Measurements from ENCODE around the gene MSH5. TPM values are rescaled to one million over a fixed set of nuclear protein-coding genes. Genes with fewer than 3 reads are reported as not detected.
A peak's percentile ranks its signal among the peaks of the same experiment; 100 is the strongest.

MSH5 gene
- total and polyA plus RNA-seq, 9 of the 15 experiments (the other 6 are each of a cell fraction or from before 2014, with no cell fraction given), result 12.5 to 104 (median 46.6) TPM

DNA sequence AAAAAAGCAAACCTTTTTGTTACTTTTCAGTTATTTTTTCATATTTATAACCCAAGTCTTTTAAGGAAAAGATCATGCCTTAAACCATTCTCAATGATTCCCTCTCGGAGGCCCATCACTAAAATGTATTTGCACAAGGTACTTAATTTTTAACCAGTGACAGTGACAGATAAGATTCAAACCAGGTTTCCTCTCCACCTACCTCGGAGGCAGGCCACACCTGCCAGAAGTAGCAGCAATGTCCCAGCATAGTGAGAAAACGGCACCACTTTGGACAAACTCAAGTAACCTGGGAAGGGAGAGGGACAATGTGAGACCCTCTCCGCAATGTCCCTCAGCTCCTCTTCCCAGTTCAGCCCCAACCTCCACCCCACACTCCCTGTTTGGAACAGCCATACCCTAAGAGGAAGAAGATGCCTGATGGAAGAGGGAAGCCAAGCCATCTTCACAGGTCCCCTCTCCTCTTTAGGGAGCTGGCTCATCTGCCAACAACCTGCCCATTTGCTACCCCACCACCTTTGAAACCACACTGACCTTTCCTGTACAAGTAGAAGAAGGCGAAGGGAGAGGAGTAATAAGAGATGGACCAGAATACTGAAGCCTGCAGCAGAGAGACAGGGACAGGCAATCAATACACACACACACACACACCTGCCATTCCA, 38.9 kb upstream of the MSH5 start (continued):
- TF ChIP-seq IRF2 (CRISPR knock-in tag; IDR thresholded peaks at IDR 0.05), result peak; percentile 60; the same call in 1 of the 2 replicates
- TF ChIP-seq RBM22 (IDR thresholded peaks at IDR 0.05; ENCODE audit: low read depth, low read length, poor library complexity, severe bottlenecking), result no peak
- TF ChIP-seq CTBP1 (IDR thresholded peaks at IDR 0.05; ENCODE audit: borderline replicate concordance), result no peak
- TF ChIP-seq FOXM1 (IDR thresholded peaks at IDR 0.05; ENCODE audit: low read depth), result no peak
- TF ChIP-seq FOXM1 (CRISPR knock-in tag; IDR thresholded peaks at IDR 0.05; ENCODE audit: low read depth), result no peak
- TF ChIP-seq SP2 (IDR thresholded peaks at IDR 0.05; ENCODE audit: extremely low read depth, low read depth, low read length, poor library complexity, severe bottlenecking), result peak; percentile 13
- TF ChIP-seq THAP12 (CRISPR knock-in tag; IDR thresholded peaks at IDR 0.05), result 0 out of 2 replicates have a peak, but pooled peaks have one; percentile 17
- TF ChIP-seq HDGF (IDR thresholded peaks at IDR 0.05), result peak; percentile 93
